C4-2B (cell line): ENCODE data around the gene TFPI.
"Not testable (repeated sequence)": the region's sequence is repeated elsewhere in the genome, so short reads cannot be mapped to it uniquely, and the experiment has no call there.

Experiments used
- H3K27ac ChIP-seq: fragments of 450-650 bp; 2 replicates; pipeline ENCODE4 v1.5.1; 2017
- CTCF ChIP-seq: fragments of 450-650 bp; conservative IDR thresholded peaks from 2 replicates; pipeline ENCODE4 v1.5.1; 2017; ENCODE audit warnings: mild to moderate bottlenecking
- ZFX ChIP-seq: fragments of 450-650 bp; IDR thresholded peaks from 2 replicates; pipeline ENCODE4 v1.6.1; 2017

The TFPI gene

GRCh38 chr2:187569571-187569970 is 15.3 kb upstream of the TFPI start:
- H3K27ac ChIP-seq: no peak overlapping the region
- TF ChIP-seq CTCF: no peak
- no peak for TF ChIP-seq ZFX

- H3K27ac ChIP-seq: no peak overlapping the region
- TF ChIP-seq ZFX (no peak), CTCF (no peak)
Measured at GRCh38 chr2:187569042-187569441, 14.8 kb upstream of the TFPI start.

GRCh38 chr2:187567126-187567525 is 12.9 kb upstream of the TFPI start:
- no peak overlapping the region for H3K27ac ChIP-seq
- TF ChIP-seq CTCF (no peak), ZFX (no peak)

GRCh38 chr2:187566712-187567111 is 12.5 kb upstream of the TFPI start:
- no peak for TF ChIP-seq CTCF
- no peak for TF ChIP-seq ZFX
- H3K27ac ChIP-seq: no peak overlapping the region

- H3K27ac ChIP-seq: no peak overlapping the region
- TF ChIP-seq ZFX (no peak), CTCF (no peak)
Measured at GRCh38 chr2:187566266-187566665, 12.0 kb upstream of the TFPI start.

GRCh38 chr2:187565618-187566017 is 11.4 kb upstream of the TFPI start:
- H3K27ac ChIP-seq: not testable (repeated sequence)

GRCh38 chr2:187556493-187556892 is 2.3 kb upstream of the TFPI start:
- not testable (repeated sequence) for H3K27ac ChIP-seq

GRCh38 chr2:187554704-187555082 is 458 bp upstream of the TFPI start:
- no peak overlapping the region for H3K27ac ChIP-seq
- no peak for TF ChIP-seq CTCF
- TF ChIP-seq ZFX: no peak
